Kidney glomerular epithelial cell (primary cell): Measurements from ENCODE around the gene PFDN6.
A peak's percentile ranks its signal among the peaks of the same experiment; 100 is the strongest.

ENCODE experiments used
- DNase-seq: peaks from one replicate; lab custom pipeline; 2025; lab: John Stamatoyannopoulos, UW

The PFDN6 gene

GRCh38 chr6:33295621-33296369 is 6.4 kb downstream of the PFDN6 start:
- DNase-seq, result no peak

GRCh38 chr6:33296797-33297405 is 7.5 kb downstream of the PFDN6 start:
- no peak for DNase-seq

- no peak for DNase-seq
Measured at GRCh38 chr6:33297406-33297955, 8.1 kb downstream of the PFDN6 start.

- DNase-seq, result peak; percentile 76
Measured at GRCh38 chr6:33297956-33298772, 8.8 kb downstream of the PFDN6 start.

- DNase-seq, result no peak
Measured at GRCh38 chr6:33298773-33299236, 9.4 kb downstream of the PFDN6 start, which contains the start of gene RGL2. Gene RGL2, minus strand, starts transcription at chr6:33298942. Its CDS starts 332 bp downstream, at chr6:33298610.

GRCh38 chr6:33299237-33299944 is 10.0 kb downstream of the PFDN6 start:
- peak; percentile 91 for DNase-seq

GRCh38 chr6:33301877-33302276 is 12.5 kb downstream of the PFDN6 start:
- no peak for DNase-seq

GRCh38 chr6:33304216-33304615 is 14.8 kb downstream of the PFDN6 start:
- DNase-seq, result no peak

GRCh38 chr6:33305052-33305451 is 15.7 kb downstream of the PFDN6 start:
- DNase-seq, result no peak

GRCh38 chr6:33306356-33306755 is 17.0 kb downstream of the PFDN6 start:
- DNase-seq, result no peak

GRCh38 chr6:33312361-33313104 is 23.1 kb downstream of the PFDN6 start:
- DNase-seq, result peak; percentile 72

GRCh38 chr6:33313105-33313708 is 23.8 kb downstream of the PFDN6 start:
- no peak for DNase-seq

GRCh38 chr6:33313709-33314514 is 24.5 kb downstream of the PFDN6 start, which contains the start of gene TAPBP:
Gene TAPBP, minus strand, starts transcription at chr6:33314078. Its CDS starts 37 bp downstream, at chr6:33314041.
- DNase-seq, result peak; percentile 59

GRCh38 chr6:33314515-33314942 is 25.1 kb downstream of the PFDN6 start:
- DNase-seq, result peak; percentile 86

- DNase-seq, result no peak
Measured at GRCh38 chr6:33314943-33315792, 25.8 kb downstream of the PFDN6 start.

- DNase-seq, result no peak
Measured at GRCh38 chr6:33315793-33316602, 26.6 kb downstream of the PFDN6 start.

GRCh38 chr6:33316603-33317418 is 27.4 kb downstream of the PFDN6 start:
- DNase-seq, result no peak
